GM12878 (cell line): ENCODE measurements around the gene HERPUD1. TPM values are rescaled to one million over a fixed set of nuclear protein-coding genes. Genes with fewer than 3 reads are reported as not detected.

Experiments used
- CBX5 ChIP-seq: sonication (generic); IDR thresholded peaks from 2 replicates; pipeline ENCODE4 v1.6.1; 2016; ENCODE audit warnings: low read depth, moderate library complexity, mild to moderate bottlenecking, inconsistent platforms
- CREM ChIP-seq: IDR thresholded peaks from 2 replicates; pipeline ENCODE4 v1.6.1; 2014; ENCODE audit warnings: antibody characterized with exemption, low read depth
- E2F8 ChIP-seq: fragments of 450-650 bp; IDR thresholded peaks from 2 replicates; pipeline ENCODE4 v1.6.1; 2018; ENCODE audit warnings: mild to moderate bottlenecking, low read depth, moderate library complexity; ENCODE audit not compliant: partially characterized antibody
- EED ChIP-seq: sonication (generic); IDR thresholded peaks from 2 replicates; pipeline ENCODE4 v1.6.1; 2016; ENCODE audit warnings: antibody characterized with exemption, low read depth
- ELK1 ChIP-seq: IDR thresholded peaks from 2 replicates; pipeline ENCODE4 v1.6.1; 2012; ENCODE audit warnings: low read depth, low read length, improper control_type of control experiment
- HDGF ChIP-seq: fragments of 450-650 bp; IDR thresholded peaks from 2 replicates; pipeline ENCODE4 v1.6.1; 2016; ENCODE audit warnings: antibody characterized with exemption
- IKZF1 ChIP-seq: fragments of 450-650 bp; conservative IDR thresholded peaks from 2 replicates; pipeline ENCODE4 v1.6.1; 2017; ENCODE audit warnings: antibody characterized with exemption, mild to moderate bottlenecking
- JUNB ChIP-seq: IDR thresholded peaks from 2 replicates; pipeline ENCODE4 v1.6.1; 2016; ENCODE audit warnings: antibody characterized with exemption, mild to moderate bottlenecking
- KLF5 ChIP-seq: fragments of 450-650 bp; IDR thresholded peaks from 2 replicates; pipeline ENCODE4 v1.6.1; 2014; ENCODE audit warnings: mild to moderate bottlenecking; ENCODE audit not compliant: partially characterized antibody
- MYC ChIP-seq: IDR thresholded peaks from 2 replicates; pipeline ENCODE4 v1.6.1; 2011; ENCODE audit warnings: mild to moderate bottlenecking, low read length, moderate library complexity, inconsistent platforms; ENCODE audit not compliant: insufficient read depth, insufficient replicate concordance, insufficient read length, severe bottlenecking
- NBN ChIP-seq: fragments of 450-650 bp; IDR thresholded peaks from 2 replicates; pipeline ENCODE4 v1.6.1; 2016
- NFIC ChIP-seq: IDR thresholded peaks from 2 replicates; pipeline ENCODE4 v1.6.1; 2012; ENCODE audit warnings: low read depth, mild to moderate bottlenecking, inconsistent platforms, low read length, moderate library complexity
- PKNOX1 ChIP-seq: fragments of 450-650 bp; IDR thresholded peaks from 2 replicates; pipeline ENCODE4 v1.6.1; 2016; ENCODE audit warnings: mild to moderate bottlenecking
- POU2F2 ChIP-seq: IDR thresholded peaks from 3 replicates; pipeline ENCODE4 v1.6.1; 2011; ENCODE audit warnings: low read depth, mild to moderate bottlenecking, low read length, borderline replicate concordance
- RBBP5 ChIP-seq: fragments of 200-600 bp; sonication (generic); conservative IDR thresholded peaks from 2 replicates; pipeline ENCODE4 v1.6.1; 2016
- SRF ChIP-seq, 2 experiments: IDR thresholded peaks; 2 replicates each; pipeline ENCODE4 v1.6.1; 2011; ENCODE audit warnings: low read depth in 2 of 2, low read length in 2 of 2, mild to moderate bottlenecking in 1 of 2, moderate library complexity in 1 of 2
- STAT3 ChIP-seq: IDR thresholded peaks from 2 replicates; pipeline ENCODE4 v1.6.1; 2011; ENCODE audit warnings: low read depth, low read length, improper control_type of control experiment
- ZNF622 ChIP-seq: fragments of 450-650 bp; IDR thresholded peaks from 2 replicates; pipeline ENCODE4 v1.6.1; 2017; ENCODE audit warnings: mild to moderate bottlenecking, inconsistent platforms
- polyA plus RNA-seq, 11 experiments: library from polyadenylated mRNA; depleted of rRNA in 4 of 11; unstranded in 6 of 11; stranded (reverse) in 5 of 11; fragments of >200 nt; fragmentation: Nextera tagmentation in 4 of 11; fragmentation: Illumina TruSeq in 1 of 11; extraction: Ambion mirVana in 4 of 11; extraction: Trizol in 1 of 11; gene quantifications; 1 replicate in 1 of 11; 2 replicates in 10 of 11; pipeline versions ENCODE4 v1.2.1 to v1.2.3, GENCODE V29; 2011 to 2016; ENCODE audit warnings: inconsistent platforms in 2 of 11, missing spikeins in 2 of 11, low read depth in 1 of 11
- total RNA-seq, 4 experiments: library from RNA; depleted of rRNA in 3 of 4; stranded (reverse); fragments of >200 nt in 3 of 4; fragmentation: Illumina TruSeq in 1 of 4; extraction: Trizol in 1 of 4; gene quantifications; 2 replicates each; pipeline versions ENCODE4 v1.2.1 to v1.2.3, GENCODE V29; 2013 to 2021
- TF ChIP-seq, protein P1 (sequence below): fragments of 450-650 bp; IDR thresholded peaks from 2 replicates; pipeline ENCODE4 v1.6.1; 2016; ENCODE audit warnings: mild to moderate bottlenecking, moderate library complexity, borderline replicate concordance
- TF ChIP-seq, protein P2 (sequence below): fragments of 450-650 bp; IDR thresholded peaks from 2 replicates; pipeline ENCODE4 v1.6.1; 2014; ENCODE audit warnings: mild to moderate bottlenecking

HERPUD1 gene
- total and polyA plus RNA-seq, 10 of the 15 experiments (the other 5 are each of a cell fraction or from before 2014, with no cell fraction given) = 32.6 to 212 (median 122) TPM

- peak; percentile 41 for TF ChIP-seq JUNB
- TF ChIP-seq SRF (IDR thresholded peaks at IDR 0.05; ENCODE audit: low read depth in 2 of 2, low read length in 2 of 2) = no peak
- peak; percentile 56; the same call in 1 of the 2 replicates for TF ChIP-seq EED
- TF ChIP-seq E2F8 = peak; percentile 29
- TF ChIP-seq, protein P1, sequence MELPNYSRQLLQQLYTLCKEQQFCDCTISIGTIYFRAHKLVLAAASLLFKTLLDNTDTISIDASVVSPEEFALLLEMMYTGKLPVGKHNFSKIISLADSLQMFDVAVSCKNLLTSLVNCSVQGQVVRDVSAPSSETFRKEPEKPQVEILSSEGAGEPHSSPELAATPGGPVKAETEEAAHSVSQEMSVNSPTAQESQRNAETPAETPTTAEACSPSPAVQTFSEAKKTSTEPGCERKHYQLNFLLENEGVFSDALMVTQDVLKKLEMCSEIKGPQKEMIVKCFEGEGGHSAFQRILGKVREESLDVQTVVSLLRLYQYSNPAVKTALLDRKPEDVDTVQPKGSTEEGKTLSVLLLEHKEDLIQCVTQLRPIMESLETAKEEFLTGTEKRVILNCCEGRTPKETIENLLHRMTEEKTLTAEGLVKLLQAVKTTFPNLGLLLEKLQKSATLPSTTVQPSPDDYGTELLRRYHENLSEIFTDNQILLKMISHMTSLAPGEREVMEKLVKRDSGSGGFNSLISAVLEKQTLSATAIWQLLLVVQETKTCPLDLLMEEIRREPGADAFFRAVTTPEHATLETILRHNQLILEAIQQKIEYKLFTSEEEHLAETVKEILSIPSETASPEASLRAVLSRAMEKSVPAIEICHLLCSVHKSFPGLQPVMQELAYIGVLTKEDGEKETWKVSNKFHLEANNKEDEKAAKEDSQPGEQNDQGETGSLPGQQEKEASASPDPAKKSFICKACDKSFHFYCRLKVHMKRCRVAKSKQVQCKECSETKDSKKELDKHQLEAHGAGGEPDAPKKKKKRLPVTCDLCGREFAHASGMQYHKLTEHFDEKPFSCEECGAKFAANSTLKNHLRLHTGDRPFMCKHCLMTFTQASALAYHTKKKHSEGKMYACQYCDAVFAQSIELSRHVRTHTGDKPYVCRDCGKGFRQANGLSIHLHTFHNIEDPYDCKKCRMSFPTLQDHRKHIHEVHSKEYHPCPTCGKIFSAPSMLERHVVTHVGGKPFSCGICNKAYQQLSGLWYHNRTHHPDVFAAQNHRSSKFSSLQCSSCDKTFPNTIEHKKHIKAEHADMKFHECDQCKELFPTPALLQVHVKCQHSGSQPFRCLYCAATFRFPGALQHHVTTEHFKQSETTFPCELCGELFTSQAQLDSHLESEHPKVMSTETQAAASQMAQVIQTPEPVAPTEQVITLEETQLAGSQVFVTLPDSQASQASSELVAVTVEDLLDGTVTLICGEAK = no peak
- TF ChIP-seq NFIC = no peak
- no peak; the same call in 1 of the 2 replicates for TF ChIP-seq CREM
- 0 out of 2 replicates have a peak, but pooled peaks have one; percentile 4 for TF ChIP-seq HDGF
- TF ChIP-seq STAT3 = no peak
- TF ChIP-seq NBN = no peak
- TF ChIP-seq, protein P2, sequence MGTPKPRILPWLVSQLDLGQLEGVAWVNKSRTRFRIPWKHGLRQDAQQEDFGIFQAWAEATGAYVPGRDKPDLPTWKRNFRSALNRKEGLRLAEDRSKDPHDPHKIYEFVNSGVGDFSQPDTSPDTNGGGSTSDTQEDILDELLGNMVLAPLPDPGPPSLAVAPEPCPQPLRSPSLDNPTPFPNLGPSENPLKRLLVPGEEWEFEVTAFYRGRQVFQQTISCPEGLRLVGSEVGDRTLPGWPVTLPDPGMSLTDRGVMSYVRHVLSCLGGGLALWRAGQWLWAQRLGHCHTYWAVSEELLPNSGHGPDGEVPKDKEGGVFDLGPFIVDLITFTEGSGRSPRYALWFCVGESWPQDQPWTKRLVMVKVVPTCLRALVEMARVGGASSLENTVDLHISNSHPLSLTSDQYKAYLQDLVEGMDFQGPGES = no peak
- TF ChIP-seq RBBP5 = no peak
- peak; percentile 56 for TF ChIP-seq IKZF1
- no peak for TF ChIP-seq CBX5
- no peak for TF ChIP-seq KLF5
- TF ChIP-seq MYC = no peak
- peak; percentile 52; the same call in 1 of the 3 replicates for TF ChIP-seq POU2F2
- no peak for TF ChIP-seq ZNF622
- no peak for TF ChIP-seq PKNOX1
- TF ChIP-seq ELK1 = no peak
Observed at GRCh38 chr16:56938664-56939513, 6.9 kb downstream of the HERPUD1 start (continued).
